SKM-1 treated with dmso at 0.1 percent for 144 hours (cell line): ENCODE measurements around the gene DNASE2B.

Experiments used
- DNase-seq: peaks from one replicate; lab custom pipeline; 2025; ENCODE audit not compliant: unreplicated experiment; lab: John Stamatoyannopoulos, UW

DNASE2B gene

DNA sequence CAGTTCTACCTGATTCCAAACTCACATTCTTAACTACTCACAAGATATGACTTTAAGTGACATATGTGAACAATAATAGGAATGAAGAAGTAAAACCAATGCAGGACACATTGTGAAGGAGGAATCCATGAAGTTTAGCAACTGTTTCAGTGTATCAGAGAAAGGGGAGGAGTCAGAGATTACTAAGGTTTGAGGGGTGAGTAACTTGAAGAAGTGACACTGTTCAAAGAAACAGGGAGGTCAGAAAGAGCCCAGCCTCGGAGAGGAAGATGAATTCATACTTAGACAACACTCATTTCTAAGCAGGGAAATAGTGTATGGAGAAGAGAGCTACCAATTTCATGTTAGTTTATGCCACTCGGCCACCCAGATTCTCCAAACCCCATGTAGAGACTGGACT is 52.6 kb downstream of the DNASE2B start:
- peak; percentile 9 for DNase-seq

GRCh38 chr1:84452436-84452835 is 54.2 kb downstream of the DNASE2B start:
- no peak for DNase-seq

DNA sequence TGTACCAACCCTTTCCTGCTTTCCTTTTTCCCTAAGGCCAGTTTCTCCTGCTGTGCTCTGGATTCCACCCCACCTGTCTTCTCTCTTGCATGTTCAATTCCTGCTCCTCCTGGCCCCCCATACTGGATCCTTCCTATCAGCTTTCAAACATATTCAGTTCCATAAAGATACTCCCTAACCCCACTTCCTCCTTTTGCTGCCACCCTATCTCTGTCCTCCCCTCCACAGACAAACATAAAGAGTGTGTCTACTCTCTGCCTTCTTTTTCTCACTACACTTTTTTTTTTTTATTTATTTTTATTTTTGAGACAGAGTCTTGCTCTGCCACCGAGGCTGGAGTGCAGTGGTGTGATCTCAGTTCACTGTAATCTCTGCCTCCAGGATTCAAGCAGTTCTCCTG is 63.8 kb downstream of the DNASE2B start:
- no peak for DNase-seq
